Erythroblast (primary cell): Measurements from ENCODE around the gene LHPP.

Experiments used
- DNase-seq, 2 experiments: peaks; one replicate each; lab custom pipeline; 2025; lab: John Stamatoyannopoulos, UW
- GATA1 ChIP-seq: IDR thresholded peaks from 2 replicates; pipeline ENCODE4 v1.6.1; 2011; ENCODE audit warnings: low read depth, mild to moderate bottlenecking, control low read depth, low read length, moderate library complexity
- POLR2A ChIP-seq: IDR thresholded peaks from 2 replicates; pipeline ENCODE4 v1.6.1; 2011; ENCODE audit warnings: mild to moderate bottlenecking, low read length

Gene LHPP

GRCh38 chr10:124508070-124508667 lies 46.5 kb downstream of the LHPP start:
- TF ChIP-seq GATA1 (no peak), POLR2A (no peak)
- DNase-seq, result no peak

- DNase-seq, result no peak
- TF ChIP-seq POLR2A (no peak), GATA1 (no peak)
Measured at GRCh38 chr10:124508907-124509454, 47.4 kb downstream of the LHPP start.

- TF ChIP-seq POLR2A, result no peak
- no peak for TF ChIP-seq GATA1
- DNase-seq, result no peak
Measured at GRCh38 chr10:124509880-124510632, 48.4 kb downstream of the LHPP start.

- DNase-seq, result no peak
- TF ChIP-seq GATA1 (no peak), POLR2A (no peak)
Measured at GRCh38 chr10:124510759-124511158, 49.1 kb downstream of the LHPP start.

GRCh38 chr10:124511205-124512039 lies 49.8 kb downstream of the LHPP start:
- no peak for DNase-seq
- TF ChIP-seq GATA1 (no peak), POLR2A (no peak)

GRCh38 chr10:124512040-124512428 lies 50.4 kb downstream of the LHPP start:
- TF ChIP-seq POLR2A (no peak), GATA1 (no peak)
- DNase-seq, result no peak

- TF ChIP-seq GATA1 (no peak), POLR2A (no peak)
- DNase-seq, result no peak
Measured at GRCh38 chr10:124512600-124512999, 51.0 kb downstream of the LHPP start.

GRCh38 chr10:124515244-124515970 lies 53.8 kb downstream of the LHPP start:
- TF ChIP-seq GATA1, result no peak
- TF ChIP-seq POLR2A, result no peak
- DNase-seq, result no peak

- TF ChIP-seq POLR2A, result no peak
- DNase-seq, result no peak
Measured at GRCh38 chr10:124516181-124516580, 54.6 kb downstream of the LHPP start.

- no peak for TF ChIP-seq GATA1
- no peak for DNase-seq
Measured at GRCh38 chr10:124516746-124517397, 55.2 kb downstream of the LHPP start.

- TF ChIP-seq POLR2A (no peak), GATA1 (no peak)
- DNase-seq, result no peak
Measured at GRCh38 chr10:124517461-124517860, 55.8 kb downstream of the LHPP start.

GRCh38 chr10:124517931-124518330 lies 56.3 kb downstream of the LHPP start:
- no peak for TF ChIP-seq GATA1
- no peak for TF ChIP-seq POLR2A
- DNase-seq, result no peak

- no peak for TF ChIP-seq POLR2A
- no peak for DNase-seq
Measured at GRCh38 chr10:124518366-124518765, 56.7 kb downstream of the LHPP start.
